ENCODE measurements around the gene LYRM4. TPM values are rescaled to one million over a fixed set of nuclear protein-coding genes. Genes with fewer than 3 reads are reported as not detected.
A peak's percentile ranks its signal among the peaks of the same experiment; 100 is the strongest.

The LYRM4 gene
- total RNA-seq, result 27.1 and 27.8 TPM in 2 replicates

DNA sequence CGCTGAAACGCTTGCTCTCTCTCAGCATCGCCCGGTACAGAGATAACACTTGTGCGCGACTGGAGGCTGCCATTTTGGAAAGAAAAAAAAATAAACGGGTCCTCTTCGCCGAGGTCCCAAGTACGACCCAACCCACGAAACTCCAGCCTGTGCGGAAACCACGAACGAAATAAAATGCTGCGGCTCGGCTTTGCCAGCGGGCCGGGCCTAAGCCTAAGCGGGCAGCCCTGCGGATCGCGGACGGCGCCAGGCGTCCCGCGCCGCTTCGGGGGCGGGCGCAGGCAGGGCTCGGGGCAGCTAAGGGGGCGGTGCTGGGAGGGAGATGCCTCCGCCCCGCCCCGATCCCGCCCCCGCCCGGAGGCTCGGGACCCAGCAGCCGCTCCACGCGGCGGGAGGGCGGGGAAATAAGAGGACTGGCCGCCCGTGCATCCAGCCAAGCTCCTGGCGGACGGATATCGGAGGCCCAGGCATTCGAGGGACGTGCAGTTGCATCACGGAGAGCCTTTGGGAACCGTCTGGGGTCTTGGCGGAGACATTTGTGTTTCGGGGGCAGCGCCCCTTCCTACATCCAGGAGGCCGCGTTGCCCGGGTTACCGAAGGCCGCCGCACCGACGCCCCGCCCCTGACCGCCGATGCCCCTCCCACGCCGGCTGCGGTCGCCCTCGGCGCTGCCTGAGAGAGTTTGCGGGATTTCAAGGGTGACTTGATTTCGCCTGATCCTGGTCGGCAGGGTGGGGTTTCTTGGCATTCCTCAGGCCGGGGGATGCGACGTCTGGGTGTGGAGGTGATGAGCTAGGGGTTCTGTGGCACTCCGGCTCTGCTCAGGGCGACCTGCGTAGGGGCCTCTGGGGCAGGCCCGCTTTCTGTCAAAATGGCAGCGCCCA lies at the start of gene LYRM4, which contains the start of gene FARS2:
LYRM4 (minus strand) TSS at position 290 of the 884 bp plus-strand sequence; CDS start at position 73, 217 bp downstream.
FARS2 (plus strand) TSS at position 853 of the 884 bp plus-strand sequence.
- Histone ChIP-seq H3K36me3 (ENCODE audit: control insufficient read depth, insufficient read depth, low read length) (no peaks in the 10 kb centered on the region), H3K4me3 (ENCODE audit: low read depth, low read length) (peak within 1 kb of the TSS; percentile 64), H3K27me3 (ENCODE audit: control insufficient read depth, insufficient read depth, low read length) (no peaks in the 10 kb centered on the region)
- DNase-seq (ENCODE audit: low read depth), result peak; percentile 25
- TF ChIP-seq, protein P1, sequence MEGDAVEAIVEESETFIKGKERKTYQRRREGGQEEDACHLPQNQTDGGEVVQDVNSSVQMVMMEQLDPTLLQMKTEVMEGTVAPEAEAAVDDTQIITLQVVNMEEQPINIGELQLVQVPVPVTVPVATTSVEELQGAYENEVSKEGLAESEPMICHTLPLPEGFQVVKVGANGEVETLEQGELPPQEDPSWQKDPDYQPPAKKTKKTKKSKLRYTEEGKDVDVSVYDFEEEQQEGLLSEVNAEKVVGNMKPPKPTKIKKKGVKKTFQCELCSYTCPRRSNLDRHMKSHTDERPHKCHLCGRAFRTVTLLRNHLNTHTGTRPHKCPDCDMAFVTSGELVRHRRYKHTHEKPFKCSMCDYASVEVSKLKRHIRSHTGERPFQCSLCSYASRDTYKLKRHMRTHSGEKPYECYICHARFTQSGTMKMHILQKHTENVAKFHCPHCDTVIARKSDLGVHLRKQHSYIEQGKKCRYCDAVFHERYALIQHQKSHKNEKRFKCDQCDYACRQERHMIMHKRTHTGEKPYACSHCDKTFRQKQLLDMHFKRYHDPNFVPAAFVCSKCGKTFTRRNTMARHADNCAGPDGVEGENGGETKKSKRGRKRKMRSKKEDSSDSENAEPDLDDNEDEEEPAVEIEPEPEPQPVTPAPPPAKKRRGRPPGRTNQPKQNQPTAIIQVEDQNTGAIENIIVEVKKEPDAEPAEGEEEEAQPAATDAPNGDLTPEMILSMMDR (IDR thresholded peaks at IDR 0.05; ENCODE audit: insufficient read depth, low read length, poor library complexity, severe bottlenecking), result peak; percentile 34

DNA sequence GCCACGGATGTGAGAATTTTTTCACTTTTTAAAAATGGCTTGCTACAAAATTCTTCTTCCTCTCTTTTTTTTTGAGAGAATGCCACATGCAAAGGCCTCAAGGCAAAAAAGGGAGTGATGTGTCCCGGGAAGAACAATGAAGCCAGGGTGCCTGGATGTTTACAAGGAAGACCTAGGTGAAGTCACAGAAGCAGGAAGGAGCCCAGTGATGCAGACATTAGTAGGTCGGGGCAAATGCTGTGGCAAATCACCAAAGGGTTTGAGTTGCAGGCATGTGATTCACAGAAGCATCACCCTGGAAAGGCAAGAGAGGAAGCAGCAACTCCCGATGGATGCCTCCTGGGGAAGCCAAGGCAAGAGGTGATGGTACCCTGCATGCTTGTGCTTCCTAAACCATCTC lies 47.3 kb upstream of the LYRM4 start:
- Histone ChIP-seq H3K27me3 (ENCODE audit: control insufficient read depth, insufficient read depth, low read length) (no peaks in the 10 kb centered on the region), H3K4me3 (ENCODE audit: low read depth, low read length) (no peak overlapping the region), H3K36me3 (ENCODE audit: control insufficient read depth, insufficient read depth, low read length) (no peaks in the 10 kb centered on the region)
- no peak for DNase-seq (ENCODE audit: low read depth)
- TF ChIP-seq, protein P1 (IDR thresholded peaks at IDR 0.05; ENCODE audit: insufficient read depth, low read length, poor library complexity, severe bottlenecking), result no peak

DNA sequence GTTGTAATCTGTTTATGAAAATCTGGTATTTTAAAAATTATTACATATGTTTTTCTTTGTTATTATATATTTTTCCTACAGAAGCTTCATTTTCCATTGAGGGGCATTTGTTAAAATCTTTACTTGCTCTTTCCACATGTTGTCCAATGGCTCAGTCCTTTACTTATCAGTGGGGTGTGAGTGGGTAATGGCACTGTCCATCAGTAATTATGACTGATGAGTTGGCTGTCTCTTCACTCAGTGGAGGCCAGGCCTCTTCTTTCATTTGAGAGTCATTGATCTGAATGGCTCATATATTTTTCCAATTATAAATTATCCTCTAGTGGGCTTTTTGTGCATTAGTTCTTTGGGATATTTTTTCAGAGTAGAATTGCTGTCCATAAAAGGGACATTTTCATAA lies 46.3 kb upstream of the LYRM4 start:
- no peaks in the 10 kb centered on the region for H3K27me3 ChIP-seq (ENCODE audit: control insufficient read depth, insufficient read depth, low read length)
- H3K36me3 ChIP-seq (ENCODE audit: control insufficient read depth, insufficient read depth, low read length), result no peaks in the 10 kb centered on the region
- DNase-seq (ENCODE audit: low read depth), result no peak
- TF ChIP-seq, protein P1 (IDR thresholded peaks at IDR 0.05; ENCODE audit: insufficient read depth, low read length, poor library complexity, severe bottlenecking), result no peak
- H3K4me3 ChIP-seq (ENCODE audit: low read depth, low read length), result no peak overlapping the region

DNA sequence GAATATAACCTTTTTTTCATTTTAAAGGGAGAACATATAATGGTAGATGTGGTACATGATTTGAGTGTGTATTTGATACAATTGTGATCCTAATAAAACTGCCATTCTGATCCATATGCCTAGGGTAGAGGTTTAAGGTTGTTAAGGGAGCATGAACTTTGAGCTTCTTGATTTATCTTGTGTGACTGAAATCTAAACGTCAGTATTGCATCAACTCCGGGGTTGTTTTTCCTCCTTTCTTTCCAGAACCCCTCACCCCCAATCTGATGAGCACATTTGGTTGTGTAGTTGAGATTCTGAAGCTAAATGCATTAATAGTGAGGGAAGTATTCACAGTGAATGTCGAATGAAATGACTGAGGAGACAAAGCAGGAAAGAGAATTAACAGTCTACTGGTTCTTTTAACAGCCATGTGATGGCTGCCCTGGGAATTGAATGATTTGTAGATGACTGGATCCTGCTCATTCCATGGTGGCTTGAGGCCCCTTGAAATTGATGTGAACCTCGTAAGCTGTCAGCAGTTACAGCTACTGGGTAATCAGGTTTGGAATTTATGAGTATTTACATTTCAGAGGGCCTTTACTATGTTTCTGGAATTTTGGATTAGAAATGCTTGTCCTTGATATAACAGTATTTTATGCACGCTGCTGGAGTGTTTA lies 45.3 kb upstream of the LYRM4 start:
- Histone ChIP-seq H3K36me3 (ENCODE audit: control insufficient read depth, insufficient read depth, low read length) (no peaks in the 10 kb centered on the region), H3K4me3 (ENCODE audit: low read depth, low read length) (no peak overlapping the region), H3K27me3 (ENCODE audit: control insufficient read depth, insufficient read depth, low read length) (no peaks in the 10 kb centered on the region)
- TF ChIP-seq, protein P1 (IDR thresholded peaks at IDR 0.05; ENCODE audit: insufficient read depth, low read length, poor library complexity, severe bottlenecking), result no peak
- DNase-seq (ENCODE audit: low read depth), result no peak

DNA sequence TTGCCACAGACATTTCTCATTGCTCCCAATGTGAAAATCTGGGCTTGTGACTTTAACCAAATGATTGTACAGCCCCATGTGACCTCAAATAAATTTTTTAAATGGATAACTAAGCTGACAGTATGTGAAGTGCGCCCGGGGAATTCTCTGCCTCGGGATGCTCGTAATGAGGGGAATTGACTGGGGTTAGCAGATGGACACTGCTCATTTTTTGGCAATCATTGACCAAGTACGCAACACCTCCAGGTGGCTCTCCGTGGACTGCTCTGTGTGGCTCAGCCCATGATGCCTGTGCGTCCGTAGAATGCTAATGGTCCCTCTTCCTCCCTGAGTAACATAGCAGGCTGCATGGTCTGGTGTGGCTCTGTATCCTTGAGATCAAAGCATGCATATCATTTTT lies 42.9 kb upstream of the LYRM4 start:
- Histone ChIP-seq H3K27me3 (ENCODE audit: control insufficient read depth, insufficient read depth, low read length) (no peaks in the 10 kb centered on the region), H3K4me3 (ENCODE audit: low read depth, low read length) (no peak overlapping the region), H3K36me3 (ENCODE audit: control insufficient read depth, insufficient read depth, low read length) (no peaks in the 10 kb centered on the region)
- DNase-seq (ENCODE audit: low read depth), result no peak
- TF ChIP-seq, protein P1 (IDR thresholded peaks at IDR 0.05; ENCODE audit: insufficient read depth, low read length, poor library complexity, severe bottlenecking), result no peak

Data from kidney epithelial cell (primary cell).